HEK293 (cell line): ENCODE results near the gene CNIH3.

Experiments
- KLF16 ChIP-seq: fragments of 450-650 bp; formaldehyde crosslinking; IDR thresholded peaks from 2 replicates; pipeline ENCODE4 v1.5.1; 2017; ENCODE audit warnings: missing biosample characterization, missing genetic modification characterization
- MZF1 ChIP-seq: fragments of 450-650 bp; formaldehyde crosslinking; IDR thresholded peaks from 2 replicates; pipeline ENCODE4 v1.5.1; 2017; ENCODE audit warnings: missing biosample characterization, missing genetic modification characterization, borderline replicate concordance
- REST ChIP-seq: fragments of 450-650 bp; formaldehyde crosslinking; IDR thresholded peaks from 2 replicates; pipeline ENCODE4 v1.5.1; 2016; ENCODE audit warnings: missing biosample characterization, missing genetic modification characterization
- ZBTB21 ChIP-seq: fragments of 450-650 bp; formaldehyde crosslinking; IDR thresholded peaks from 2 replicates; pipeline ENCODE4 v1.5.1; 2017; ENCODE audit warnings: missing biosample characterization, missing genetic modification characterization
- ZNF366 ChIP-seq: fragments of 450-650 bp; formaldehyde crosslinking; conservative IDR thresholded peaks from 2 replicates; pipeline ENCODE4 v1.5.1; 2016; ENCODE audit warnings: missing biosample characterization, missing genetic modification characterization
- TF ChIP-seq, protein P1 (sequence below): fragments of 450-650 bp; formaldehyde crosslinking; IDR thresholded peaks from 2 replicates; pipeline ENCODE4 v1.5.1; 2016; ENCODE audit warnings: missing biosample characterization, missing genetic modification characterization

- TF ChIP-seq, protein P1, sequence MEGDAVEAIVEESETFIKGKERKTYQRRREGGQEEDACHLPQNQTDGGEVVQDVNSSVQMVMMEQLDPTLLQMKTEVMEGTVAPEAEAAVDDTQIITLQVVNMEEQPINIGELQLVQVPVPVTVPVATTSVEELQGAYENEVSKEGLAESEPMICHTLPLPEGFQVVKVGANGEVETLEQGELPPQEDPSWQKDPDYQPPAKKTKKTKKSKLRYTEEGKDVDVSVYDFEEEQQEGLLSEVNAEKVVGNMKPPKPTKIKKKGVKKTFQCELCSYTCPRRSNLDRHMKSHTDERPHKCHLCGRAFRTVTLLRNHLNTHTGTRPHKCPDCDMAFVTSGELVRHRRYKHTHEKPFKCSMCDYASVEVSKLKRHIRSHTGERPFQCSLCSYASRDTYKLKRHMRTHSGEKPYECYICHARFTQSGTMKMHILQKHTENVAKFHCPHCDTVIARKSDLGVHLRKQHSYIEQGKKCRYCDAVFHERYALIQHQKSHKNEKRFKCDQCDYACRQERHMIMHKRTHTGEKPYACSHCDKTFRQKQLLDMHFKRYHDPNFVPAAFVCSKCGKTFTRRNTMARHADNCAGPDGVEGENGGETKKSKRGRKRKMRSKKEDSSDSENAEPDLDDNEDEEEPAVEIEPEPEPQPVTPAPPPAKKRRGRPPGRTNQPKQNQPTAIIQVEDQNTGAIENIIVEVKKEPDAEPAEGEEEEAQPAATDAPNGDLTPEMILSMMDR (tag by site-specific recombination) = no peak
- no peak for TF ChIP-seq ZBTB21
- TF ChIP-seq REST (tag by site-specific recombination) = no peak
- TF ChIP-seq ZNF366 = no peak
- no peak for TF ChIP-seq KLF16 (tag by site-specific recombination)
- no peak for TF ChIP-seq MZF1 (tag by site-specific recombination)
Measured at GRCh38 chr1:224589006-224589405, 27.1 kb upstream of the CNIH3 start.
